Measurements from ENCODE around the gene LPAR6.

Gene LPAR6

GRCh38 chr13:48448285-48448958 is 35.5 kb upstream of the LPAR6 start:
- DNase-seq: no peak
- H3K36me3 ChIP-seq: no peaks in the 10 kb centered on the region
- TF ChIP-seq CTCF (IDR thresholded peaks at IDR 0.05; ENCODE audit: low read depth, low read length): no peak
- no peaks in the 10 kb centered on the region for H3K27me3 ChIP-seq (ENCODE audit: insufficient read depth, low read depth, severe bottlenecking)
- no peaks in the 10 kb centered on the region for H3K9me3 ChIP-seq (ENCODE audit: severe bottlenecking)
- H3K27ac ChIP-seq: no peak overlapping the region
- no peak overlapping the region for H3K4me3 ChIP-seq (ENCODE audit: low read depth, low read length)

GRCh38 chr13:48446464-48446863 is 33.6 kb upstream of the LPAR6 start:
- H3K27ac ChIP-seq: no peak overlapping the region
- H3K27me3 ChIP-seq (ENCODE audit: insufficient read depth, low read depth, severe bottlenecking): no peaks in the 10 kb centered on the region
- H3K36me3 ChIP-seq: no peaks in the 10 kb centered on the region
- H3K9me3 ChIP-seq (ENCODE audit: severe bottlenecking): no peaks in the 10 kb centered on the region
- DNase-seq: no peak
- no peak for TF ChIP-seq CTCF (IDR thresholded peaks at IDR 0.05; ENCODE audit: low read depth, low read length)
- no peak overlapping the region for H3K4me3 ChIP-seq (ENCODE audit: low read depth, low read length)

- no peak for DNase-seq
- TF ChIP-seq CTCF (IDR thresholded peaks at IDR 0.05; ENCODE audit: low read depth, low read length): no peak
- no peaks in the 10 kb centered on the region for H3K27me3 ChIP-seq (ENCODE audit: insufficient read depth, low read depth, severe bottlenecking)
- H3K36me3 ChIP-seq: no peaks in the 10 kb centered on the region
- no peak overlapping the region for H3K4me3 ChIP-seq (ENCODE audit: low read depth, low read length)
- no peaks in the 10 kb centered on the region for H3K9me3 ChIP-seq (ENCODE audit: severe bottlenecking)
- H3K27ac ChIP-seq: no peak overlapping the region
Measured at GRCh38 chr13:48443442-48444208, 30.7 kb upstream of the LPAR6 start.

DNA sequence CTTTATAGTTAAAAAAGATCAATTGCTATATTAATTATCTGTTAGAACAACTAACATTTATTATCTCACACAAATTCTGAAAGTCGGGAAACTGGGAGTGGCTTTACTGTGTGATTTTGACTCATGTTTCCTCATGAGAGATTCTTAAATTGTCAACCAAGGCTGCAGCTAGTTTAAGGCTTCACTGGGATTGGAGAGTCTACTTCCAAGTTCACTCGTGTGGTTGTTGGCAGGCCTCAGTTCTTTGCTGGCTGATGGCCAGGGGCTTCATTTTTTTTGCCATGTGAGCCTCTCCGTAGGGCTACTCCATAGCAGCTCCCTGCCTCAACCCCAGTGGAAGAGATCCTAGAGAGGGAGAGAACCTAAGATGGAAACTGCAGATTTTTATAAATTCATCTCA is 24.5 kb upstream of the LPAR6 start:
- Histone ChIP-seq H3K27ac (no peak overlapping the region), H3K4me3 (ENCODE audit: low read depth, low read length) (no peak overlapping the region), H3K9me3 (ENCODE audit: severe bottlenecking) (no peaks in the 10 kb centered on the region), H3K27me3 (ENCODE audit: insufficient read depth, low read depth, severe bottlenecking) (no peaks in the 10 kb centered on the region), H3K36me3 (no peaks in the 10 kb centered on the region)
- no peak for TF ChIP-seq CTCF (IDR thresholded peaks at IDR 0.05; ENCODE audit: low read depth, low read length)
- no peak for DNase-seq

GRCh38 chr13:48436661-48437288 is 23.9 kb upstream of the LPAR6 start:
- no peak overlapping the region for H3K4me3 ChIP-seq (ENCODE audit: low read depth, low read length)
- no peak overlapping the region for H3K27ac ChIP-seq
- no peak for DNase-seq
- no peak for TF ChIP-seq CTCF (IDR thresholded peaks at IDR 0.05; ENCODE audit: low read depth, low read length)
- no peaks in the 10 kb centered on the region for H3K36me3 ChIP-seq
- no peaks in the 10 kb centered on the region for H3K9me3 ChIP-seq (ENCODE audit: severe bottlenecking)
- no peaks in the 10 kb centered on the region for H3K27me3 ChIP-seq (ENCODE audit: insufficient read depth, low read depth, severe bottlenecking)

All from WERI-Rb-1 (cell line).